SK-N-SH (cell line): ENCODE data around the gene BICC1. TPM values are rescaled to one million over a fixed set of nuclear protein-coding genes. Genes with fewer than 3 reads are reported as not detected.

Experiments used
- CTCF ChIA-PET: fragments of 300-600, 350-600 bp; formaldehyde crosslinking; extraction: SDS; loops from one replicate; lab custom pipeline; 2021; lab: Yijun Ruan, JAX
- POLR2A ChIA-PET: fragments of 350-600 bp; sonication (Branson Sonifier 250); formaldehyde crosslinking; extraction: SDS; loops from one replicate; lab custom pipeline; 2020; ENCODE audit warnings: antibody characterized with exemption, inconsistent platforms; lab: Yijun Ruan, JAX
- DNase-seq: peaks from one replicate; pipeline ENCODE4 v3.0.0; 2012
- H2AFZ ChIP-seq: fragments of 200-600 bp; sonication (generic); 2 replicates; pipeline ENCODE4 v1.8.1; 2016; ENCODE audit warnings: antibody characterized with exemption, mild to moderate bottlenecking, low read depth
- H3F3A ChIP-seq: fragments of 200-600 bp; sonication (generic); replicated peaks from 2 replicates; pipeline ENCODE3; 2016; ENCODE audit warnings: antibody characterized with exemption, mild to moderate bottlenecking; ENCODE audit not compliant: insufficient read depth
- H3K27ac ChIP-seq, 2 experiments: fragments of 200-500 bp in 1 of 2; fragments of 200-600 bp in 1 of 2; sonication (Bioruptor generic) in 1 of 2; sonication (generic), shearing (Covaris generic) in 1 of 2; 2 replicates each; pipeline versions ENCODE4 v1.5.1 to v1.6.1; 2014 to 2016; ENCODE audit warnings: low read depth in 2 of 2, inconsistent platforms in 1 of 2, low read length in 1 of 2, mild to moderate bottlenecking in 1 of 2, mixed read lengths in 1 of 2
- H3K27me3 ChIP-seq: fragments of 200-600 bp; sonication (generic), shearing (Covaris generic); 2 replicates; pipeline ENCODE4 v1.6.1; 2016; ENCODE audit warnings: mixed run types; ENCODE audit not compliant: insufficient read depth
- H3K36me3 ChIP-seq, 2 experiments: fragments of 200-500 bp in 1 of 2; fragments of 200-600 bp in 1 of 2; sonication (Bioruptor generic) in 1 of 2; sonication (generic) in 1 of 2; replicated peaks in 1 of 2; 2 replicates each; pipeline versions ENCODE3 to v1.5.1; 2014 to 2016; ENCODE audit warnings: low read length in 1 of 2, mild to moderate bottlenecking in 1 of 2; ENCODE audit not compliant: insufficient read depth in 2 of 2, control insufficient read depth in 1 of 2
- H3K4me1 ChIP-seq, 2 experiments: fragments of 200-500 bp in 1 of 2; fragments of 200-600 bp in 1 of 2; sonication (Bioruptor generic) in 1 of 2; sonication (generic), shearing (Covaris generic) in 1 of 2; 2 replicates each; pipeline versions ENCODE4 v1.5.1 to v1.6.1; 2014 to 2016; ENCODE audit warnings: low read depth in 1 of 2, low read length in 1 of 2, mixed run types in 1 of 2; ENCODE audit not compliant: insufficient read depth in 2 of 2, control insufficient read depth in 1 of 2
- H3K4me2 ChIP-seq: fragments of 200-600 bp; sonication (generic), shearing (Covaris generic); 2 replicates; pipeline ENCODE4 v1.6.1; 2017; ENCODE audit warnings: mixed run types
- H3K4me3 ChIP-seq, 2 experiments: fragments of 200-500 bp in 1 of 2; fragments of 200-600 bp in 1 of 2; sonication (Bioruptor generic) in 1 of 2; sonication (generic), shearing (Covaris generic) in 1 of 2; 2 replicates each; pipeline versions ENCODE4 v1.5.1 to v1.8.1; 2014 to 2016; ENCODE audit warnings: low read depth in 2 of 2, inconsistent platforms in 1 of 2, low read length in 1 of 2, mild to moderate bottlenecking in 1 of 2, mixed read lengths in 1 of 2, moderate library complexity in 1 of 2
- H3K79me2 ChIP-seq: fragments of 200-600 bp; sonication (generic); 2 replicates; pipeline ENCODE4 v1.8.1; 2017; ENCODE audit warnings: mild to moderate bottlenecking; ENCODE audit not compliant: insufficient read depth
- H3K9ac ChIP-seq: fragments of 200-600 bp; sonication (generic); 2 replicates; pipeline ENCODE4 v1.6.1; 2017; ENCODE audit warnings: mixed run types
- H3K9me2 ChIP-seq: fragments of 200-600 bp; sonication (generic); 2 replicates; pipeline ENCODE4 v1.6.1; 2017; ENCODE audit warnings: mixed run types
- H3K9me3 ChIP-seq: fragments of 200-600 bp; sonication (generic); 2 replicates; pipeline ENCODE4 v1.6.1; 2017; ENCODE audit warnings: mixed run types, mild to moderate bottlenecking, moderate library complexity
- H4K20me1 ChIP-seq: fragments of 200-600 bp; sonication (generic); 2 replicates; pipeline ENCODE4 v1.6.1; 2017; ENCODE audit warnings: mild to moderate bottlenecking, mixed run types; ENCODE audit not compliant: insufficient read depth
- CHD2 ChIP-seq: fragments of 150-350 bp; IDR thresholded peaks from 2 replicates; pipeline ENCODE4 v1.6.1; 2018; ENCODE audit warnings: low read length; ENCODE audit not compliant: partially characterized antibody
- CTCF ChIP-seq: fragments of 200-600 bp; sonication (generic); IDR thresholded peaks from 2 replicates; pipeline ENCODE4 v1.6.1; 2017; ENCODE audit warnings: antibody characterized with exemption, mild to moderate bottlenecking, moderate library complexity
- EP300 ChIP-seq, 2 experiments: IDR thresholded peaks; 2 replicates each; pipeline versions ENCODE4 v1.4.0 to v1.6.1; 2012; ENCODE audit warnings: borderline replicate concordance in 1 of 2, low read depth in 1 of 2, low read length in 1 of 2
- FOSL2 ChIP-seq: IDR thresholded peaks from 2 replicates; pipeline ENCODE4 v1.4.0; 2012; ENCODE audit warnings: low read depth, mild to moderate bottlenecking, moderate library complexity, borderline replicate concordance
- GABPA ChIP-seq: IDR thresholded peaks from 2 replicates; pipeline ENCODE4 v1.4.0; 2012; ENCODE audit warnings: low read depth, mild to moderate bottlenecking
- GATA2 ChIP-seq: sonication (generic); formaldehyde crosslinking; IDR thresholded peaks from 2 replicates; pipeline ENCODE4 v1.5.0; 2020; ENCODE audit warnings: mild to moderate bottlenecking, missing genetic modification reagents
- IRF3 ChIP-seq: fragments of 150-350 bp; IDR thresholded peaks from 2 replicates; pipeline ENCODE4 v1.6.1; 2016; ENCODE audit warnings: mild to moderate bottlenecking, low read depth, low read length
- MAX ChIP-seq: IDR thresholded peaks from 2 replicates; pipeline ENCODE4 v1.4.0; 2012; ENCODE audit warnings: low read depth
- MEF2A ChIP-seq: IDR thresholded peaks from 2 replicates; pipeline ENCODE4 v1.4.0; 2012; ENCODE audit warnings: low read depth, borderline replicate concordance
- MXI1 ChIP-seq: IDR thresholded peaks from 2 replicates; pipeline ENCODE4 v1.6.1; 2012; ENCODE audit warnings: mild to moderate bottlenecking, low read depth, low read length, improper control_type of control experiment
- PBX3 ChIP-seq: IDR thresholded peaks from 2 replicates; pipeline ENCODE4; 2012
- POLR2AphosphoS5 ChIP-seq: IDR thresholded peaks from 2 replicates; pipeline ENCODE4 v1.6.1; 2012; ENCODE audit warnings: low read depth, low read length
- RAD21 ChIP-seq: IDR thresholded peaks from 2 replicates; pipeline ENCODE4 v1.6.1; 2012; ENCODE audit warnings: mild to moderate bottlenecking, low read length
- RFX5 ChIP-seq: IDR thresholded peaks from 2 replicates; pipeline ENCODE4 v1.6.1; 2012; ENCODE audit warnings: mild to moderate bottlenecking, improper control_type of control experiment, low read length
- SMC3 ChIP-seq: IDR thresholded peaks from 2 replicates; pipeline ENCODE4 v1.6.1; 2012; ENCODE audit warnings: low read depth, low read length, improper control_type of control experiment
- whole genome bisulfite sequencing: methylation state at CpG from one replicate; pipeline ENCODE4 v1.1.6; 2017; ENCODE audit warnings: low lambda C conversion rate; 5-methylcytosine and 5-hydroxymethylcytosine counted together
- polyA plus RNA-seq, 3 experiments: library from polyadenylated mRNA; depleted of rRNA; stranded (reverse); fragments of >200 nt; gene quantifications; 2 replicates each; pipeline ENCODE4 v1.2.3, GENCODE V29; 2012

Gene BICC1
- polyA plus RNA-seq, 1 of the 3 experiments (the other 2 are of a cell fraction): 1.5 TPM

- Histone ChIP-seq H3K4me1 (peaks cover 0 to 5% of the 10 kb centered on the region in 2 experiments; a peak in 2 of 4 replicates), H4K20me1 (no peaks in the 10 kb centered on the region), H3K9ac (peak overlapping the region; percentile 69), H2AFZ (peak overlapping the region; percentile 77), H3K4me2 (peak overlapping the region; percentile 98), H3F3A (peaks cover 3% of the 10 kb centered on the region), H3K9me3 (no peaks in the 10 kb centered on the region), H3K36me3 (no peaks in the 10 kb centered on the region), H3K27ac (peak overlapping the region; percentile 41 to 86; a peak in 2 of 4 replicates), H3K79me2 (peaks cover 39% of the 10 kb centered on the region), H3K9me2 (no peaks in the 10 kb centered on the region), H3K27me3 (no peaks in the 10 kb centered on the region), H3K4me3 (peak overlapping the region; percentile 75 to 93)
- no peak for DNase-seq
- ChIA-PET CTCF (interaction anchor here (0.6 to 1.7 kb wide), 3 partner anchors 16 to 136 kb away, joined by 3 to 5 read pairs (median 4); no protein-coding TSS in a partner anchor), POLR2A (no interaction called here)
- 6% methylated on average over 13 of the region's 13 CpGs for WGBS
- TF ChIP-seq IRF3 (no peak), EP300 (IDR thresholded peaks at IDR 0.05; ENCODE audit: borderline replicate concordance in 1 of 2, low read depth in 1 of 2, low read length in 1 of 2) (no peak), MXI1 (no peak), GATA2 (CRISPR knock-in tag) (peak; percentile 24; the same call in 1 of the 2 replicates), RAD21 (no peak), PBX3 (peak; percentile 22; the same call in 1 of the 2 replicates), SMC3 (no peak), RFX5 (no peak)
Measured at GRCh38 chr10:58514111-58514770, 1.6 kb downstream of the BICC1 start.

GRCh38 chr10:58515291-58515941, 2.7 kb downstream of the BICC1 start:
- H3K9ac ChIP-seq: no peak overlapping the region
- no peaks in the 10 kb centered on the region for H4K20me1 ChIP-seq
- no peak for TF ChIP-seq CHD2
- TF ChIP-seq MAX: no peak
- TF ChIP-seq POLR2AphosphoS5: no peak
- no peak for TF ChIP-seq MXI1
- TF ChIP-seq GABPA: no peak
- no peak for TF ChIP-seq GATA2 (CRISPR knock-in tag)
- no peak for TF ChIP-seq CTCF
- TF ChIP-seq FOSL2: no peak
- no peak for TF ChIP-seq RAD21
- TF ChIP-seq MEF2A: no peak
- TF ChIP-seq, all 33 proteins: peak for 0
- no peak overlapping the region for H3K27ac ChIP-seq
- no peaks in the 10 kb centered on the region for H3K9me2 ChIP-seq
- H3K4me1 ChIP-seq: peaks cover 0 to 5% of the 10 kb centered on the region in 2 experiments; a peak in 2 of 4 replicates
- DNase-seq: no peak
- H3K9me3 ChIP-seq: no peaks in the 10 kb centered on the region
- ChIA-PET CTCF (interaction anchor here (0.6 to 1.4 kb wide), 3 partner anchors 15 to 266 kb away, joined by 3 to 4 read pairs (median 3); no protein-coding TSS in a partner anchor), POLR2A (no interaction called here)
- H3K4me2 ChIP-seq: peak overlapping the region; percentile 98
- no peaks in the 10 kb centered on the region for H3K36me3 ChIP-seq
- H3F3A ChIP-seq: peaks cover 3% of the 10 kb centered on the region
- H3K4me3 ChIP-seq: no peak overlapping the region; a peak in 1 of 4 replicates
- H3K27me3 ChIP-seq: no peaks in the 10 kb centered on the region
- H3K79me2 ChIP-seq: peaks cover 39% of the 10 kb centered on the region
- no peak overlapping the region for H2AFZ ChIP-seq
- 86% methylated on average over 4 of the region's 4 CpGs for WGBS
